Adrenal gland (tissue), 12 donors: ENCODE measurements around the gene RPTOR. TPM values are rescaled to one million over a fixed set of nuclear protein-coding genes. Genes with fewer than 3 reads are reported as not detected.
A peak's percentile ranks its signal among the peaks of the same experiment; 100 is the strongest.
"Not testable (repeated sequence)": the region's sequence is repeated elsewhere in the genome, so short reads cannot be mapped to it uniquely, and the experiment has no call there.

Source experiments
- DNase-seq, 7 donors: peaks; one replicate each; pipeline ENCODE4 v3.0.0-alpha.2; 2019 to 2020
- H3K27ac ChIP-seq, 5 donors: fragments of 200-600 bp; sonication (generic) in 4 of 5; 1 replicate in 3 of 5; 2 replicates in 2 of 5; pipeline versions ENCODE4 v1.5.1 to v1.8.0; 2016 to 2020; ENCODE audit warnings: mild to moderate bottlenecking in 1 of 5
- H3K27me3 ChIP-seq: fragments of 200-600 bp; 2 replicates; pipeline ENCODE4 v1.8.0; 2021
- H3K36me3 ChIP-seq, 2 donors: fragments of 200-600 bp; replicated peaks in 1 of 2; 1 replicate in 1 of 2; 2 replicates in 1 of 2; pipeline versions ENCODE4 v1.5.1 to v1.8.0; 2018 to 2022
- H3K4me1 ChIP-seq, 2 donors: fragments of 200-600 bp; replicated peaks in 1 of 2; 1 replicate in 1 of 2; 2 replicates in 1 of 2; pipeline versions ENCODE4 v1.5.1 to v1.8.0; 2018 to 2021
- H3K4me3 ChIP-seq, 4 donors: fragments of 200-600 bp; sonication (generic) in 3 of 4; one replicate each; pipeline ENCODE4 v1.5.1; 2016 to 2018
- H3K9me3 ChIP-seq, 3 donors: fragments of 200-600 bp; sonication (generic) in 1 of 3; replicated peaks in 1 of 3; 1 replicate in 2 of 3; 2 replicates in 1 of 3; pipeline versions ENCODE4 v1.5.1 to v1.8.0; 2016 to 2021
- CTCF ChIP-seq, 6 experiments: fragments of 450-650 bp in 4 of 6; fragments of 200-600 bp in 2 of 6; sonication (generic) in 1 of 6; IDR thresholded peaks; 1 replicate in 5 of 6; 2 replicates in 1 of 6; pipeline versions ENCODE4 v1.5.1 to v1.8.0; 2016 to 2021; ENCODE audit warnings: antibody characterized with exemption in 6 of 6, mild to moderate bottlenecking in 2 of 6, moderate library complexity in 1 of 6
- POLR2A ChIP-seq, 2 donors: fragments of 450-650 bp; IDR thresholded peaks; one replicate each; pipeline ENCODE4 v1.6.1; 2017; ENCODE audit warnings: antibody characterized with exemption in 2 of 2, mild to moderate bottlenecking in 2 of 2, moderate library complexity in 1 of 2
- WGBS, 4 donors: extraction: QIAGEN DNeasy Blood & Tissue Kit in 2 of 4; methylation state at CpG; one replicate each; pipeline versions ENCODE4 v1.1.5 to v1.1.7; 2013 to 2017; 5-methylcytosine and 5-hydroxymethylcytosine counted together
- intact Hi-C, 2 donors: fragments of 100-400 bp; cut with DNase I; formaldehyde crosslinking; loops; one replicate each; pipeline versions ENCODE4 v1.14.1 to v1.15.0; 2022 to 2023
- polyA plus RNA-seq, 3 donors: library from polyadenylated mRNA; stranded (reverse); fragments of 200-250 nt in 2 of 3; fragments of 350-450 nt in 1 of 3; fragmentation: Illumina TruSeq in 1 of 3; extraction: RNeasy Lipid Tissue Mini Kit (QIAGEN cat#74804) in 1 of 3; gene quantifications; one replicate each; pipeline ENCODE4 v1.2.3, GENCODE V29; 2013 to 2014
- total RNA-seq, 9 donors: library from RNA; depleted of rRNA in 4 of 9; stranded (reverse); fragments of >200 nt in 4 of 9; fragments of 120-200 nt in 1 of 9; fragmentation: NEBNext Ultra II Directional in 1 of 9; extraction: Animal tissue kit (Norgen Biotek cat#: 25700) in 1 of 9; gene quantifications; one replicate each; pipeline versions ENCODE4 v1.1.0 to v1.2.4, GENCODE V29; 2013 to 2023
- donor health status: healthy with polysubstance abuse.
- donor health status: Bipolar disorder and iron deficiency.
- donor health status: DM: yes; HTN: yes; CAD: no.
- donor health status: DM: no; HTN: no; CAD: no.
- donor health status: DM: no; HTN: no; CAD: no.
- donor health status: DM: yes; HTN: yes; CAD: no.

The RPTOR gene
- total and polyA plus RNA-seq, 12 donors = 9.7 to 53.3 (median 29.7) TPM

- intact Hi-C loops = loop anchor here (2.0 to 5.0 kb wide), 2 partner anchors 146 to 147 kb away; no protein-coding TSS in a partner anchor
- no peak overlapping the region for H3K27ac ChIP-seq
- 83 to 89% (median 86%) methylated on average over 6 of the region's 6 CpGs for WGBS, 4 donors
- no peaks in the 10 kb centered on the region for H3K27me3 ChIP-seq
- no peaks in the 10 kb centered on the region for H3K36me3 ChIP-seq
- H3K4me3 ChIP-seq = no peak overlapping the region
- H3K4me1 ChIP-seq = no peaks in the 10 kb centered on the region
- TF ChIP-seq CTCF (IDR thresholded peaks at IDR 0.05) = no peak
- no peak for TF ChIP-seq POLR2A (IDR thresholded peaks at IDR 0.05)
- no peaks in the 10 kb centered on the region for H3K9me3 ChIP-seq
- no peak for DNase-seq
Measured at GRCh38 chr17:80573701-80574100, 29.1 kb downstream of the RPTOR start.

DNA sequence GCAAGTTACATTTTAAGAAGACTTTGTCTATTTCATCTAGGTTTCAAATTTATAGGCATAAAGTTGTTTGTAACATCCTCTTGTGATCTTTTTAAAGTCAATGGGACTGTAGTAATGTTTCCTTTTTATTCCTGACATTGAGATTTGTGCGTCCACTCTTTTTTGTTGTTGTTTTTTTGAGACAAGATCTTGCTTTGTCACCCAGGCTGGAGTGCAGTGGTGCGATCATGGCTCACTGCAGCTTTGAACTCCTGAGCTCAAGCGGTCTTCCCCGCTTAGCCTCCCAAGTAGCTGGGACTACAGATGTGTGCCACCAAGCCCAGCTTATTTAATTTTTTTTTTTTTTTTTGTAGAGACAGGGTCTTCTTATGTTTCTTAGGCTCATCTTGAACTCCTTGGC is 29.9 kb downstream of the RPTOR start:
- no peak overlapping the region for H3K4me3 ChIP-seq
- WGBS, 4 donors = 72 to 91% (median 73%) methylated on average over 3 to 4 of the region's 4 CpGs
- no peak for TF ChIP-seq CTCF (IDR thresholded peaks at IDR 0.05)
- TF ChIP-seq POLR2A (IDR thresholded peaks at IDR 0.05) = no peak
- no peak overlapping the region for H3K27ac ChIP-seq
- no peaks in the 10 kb centered on the region for H3K36me3 ChIP-seq
- H3K27me3 ChIP-seq = no peaks in the 10 kb centered on the region
- intact Hi-C loops = loop anchor here (2.0 to 5.0 kb wide), 2 partner anchors 147 to 148 kb away; no protein-coding TSS in a partner anchor
- H3K4me1 ChIP-seq = no peaks in the 10 kb centered on the region
- no peaks in the 10 kb centered on the region for H3K9me3 ChIP-seq
- DNase-seq = no peak

- Histone ChIP-seq H3K4me1 (no peaks in the 10 kb centered on the region), H3K27me3 (no peaks in the 10 kb centered on the region), H3K9me3 (no peaks in the 10 kb centered on the region), H3K36me3 (no peaks in the 10 kb centered on the region), H3K27ac (no peak overlapping the region), H3K4me3 (no peak overlapping the region)
- intact Hi-C loops = loop anchor here in 1 of 2 donors (2.0 kb wide), 1 partner anchor 148 kb away; no protein-coding TSS in a partner anchor
- 23 to 29% (median 27%) methylated on average over 17 of the region's 17 CpGs for WGBS, 4 donors
- TF ChIP-seq POLR2A (IDR thresholded peaks at IDR 0.05) (no peak), CTCF (IDR thresholded peaks at IDR 0.05) (peak; percentile 95 to 100 (median 99))
- peak; percentile 84 to 94 (median 88) for DNase-seq
Measured at GRCh38 chr17:80575057-80575875, 30.6 kb downstream of the RPTOR start.

DNA sequence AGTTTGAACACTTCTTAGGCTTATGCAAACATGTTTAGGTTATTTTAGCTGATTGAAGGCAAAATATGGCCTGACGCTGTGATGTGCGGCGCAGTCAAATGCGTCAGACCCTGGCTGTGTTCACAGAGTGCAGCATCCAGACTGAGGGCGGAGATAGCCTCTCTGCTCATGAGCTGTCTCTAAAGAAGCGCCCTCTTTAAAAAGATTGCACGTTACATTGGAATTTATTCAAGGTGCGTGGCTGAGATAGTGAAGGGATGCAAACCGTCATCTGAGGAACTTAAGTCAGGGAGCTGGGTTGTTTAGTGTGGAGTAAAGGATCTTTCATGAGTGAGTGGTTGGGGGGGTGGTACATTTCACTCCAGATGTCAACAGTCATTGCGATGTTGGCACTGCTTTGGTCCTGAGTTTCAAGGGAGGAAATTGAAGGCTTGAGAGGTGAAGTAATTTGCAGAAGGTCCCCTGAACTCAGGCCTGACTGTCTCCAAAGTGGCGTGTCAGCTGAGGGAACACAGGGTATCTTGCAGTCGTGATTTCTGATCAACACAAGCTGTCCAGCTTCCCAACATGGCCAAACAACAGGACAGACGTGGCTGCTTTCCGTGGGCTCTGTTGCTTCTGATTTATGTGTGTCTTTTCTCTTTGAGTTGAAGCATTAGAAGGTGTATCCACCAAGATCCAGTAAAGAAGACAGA is 33.4 kb downstream of the RPTOR start:
- 91 to 95% (median 92%) methylated on average over 14 of the region's 14 CpGs for WGBS, 4 donors
- Histone ChIP-seq H3K4me3 (no peak overlapping the region), H3K36me3 (no peaks in the 10 kb centered on the region), H3K4me1 (no peaks in the 10 kb centered on the region), H3K27me3 (no peaks in the 10 kb centered on the region), H3K9me3 (no peaks in the 10 kb centered on the region), H3K27ac (no peak overlapping the region)
- intact Hi-C loops = no loop called here
- no peak for DNase-seq
- TF ChIP-seq CTCF (IDR thresholded peaks at IDR 0.05) (no peak), POLR2A (IDR thresholded peaks at IDR 0.05) (no peak)

DNA sequence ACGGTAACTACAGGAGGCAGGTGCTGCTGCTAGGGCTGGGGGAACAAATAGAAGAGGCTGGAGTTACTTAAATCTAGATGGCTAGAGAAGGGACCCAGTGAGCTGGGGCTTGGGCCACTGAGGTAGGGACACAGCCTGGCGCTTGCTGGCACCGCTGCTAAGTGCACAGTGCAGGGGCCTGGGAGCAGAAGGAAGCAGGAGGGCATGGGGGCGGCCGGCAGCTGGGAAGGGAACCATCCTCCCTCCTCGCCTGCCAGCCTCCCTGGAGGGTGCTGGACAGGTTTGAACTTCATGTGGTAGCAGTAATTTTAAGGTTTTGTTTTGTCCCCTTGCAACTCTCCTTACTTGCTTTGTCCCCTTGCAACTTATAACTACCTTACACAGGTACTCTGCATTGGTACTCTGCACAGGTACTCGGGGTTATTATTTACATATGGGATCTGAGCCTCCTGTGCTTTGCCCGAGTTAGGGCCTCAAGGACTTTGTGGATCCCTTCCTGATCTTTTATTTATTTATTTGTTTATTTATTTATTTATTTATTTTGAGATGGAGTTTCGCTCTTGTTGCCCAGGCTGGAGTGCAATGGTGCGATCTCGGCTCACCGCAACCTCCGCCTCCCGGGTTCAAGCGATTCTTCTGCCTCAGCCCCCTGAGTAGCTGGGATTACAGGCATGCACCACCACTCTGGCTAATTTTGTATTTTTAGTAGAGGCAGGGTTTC is 34.2 kb downstream of the RPTOR start:
- H3K4me1 ChIP-seq, H3K27ac ChIP-seq, DNase-seq, H3K4me3 ChIP-seq, H3K9me3 ChIP-seq, H3K36me3 ChIP-seq, intact Hi-C loops, H3K27me3 ChIP-seq: not testable (repeated sequence)
- 93 to 96% (median 95%) methylated on average over 12 to 15 of the region's 15 CpGs for WGBS, 4 donors
